ENCODE results near the gene GPR153. TPM values are rescaled to one million over a fixed set of nuclear protein-coding genes. Genes with fewer than 3 reads are reported as not detected.

The GPR153 gene
- total and polyA plus RNA-seq, 10 donors = 2.1 to 26.6 (median 12.4) TPM

- TF ChIP-seq POLR2AphosphoS5 (IDR thresholded peaks at IDR 0.05) (no peak), CTCF (IDR thresholded peaks at IDR 0.05 in 8 of 11, conservative IDR thresholded peaks at IDR 0.05 in 3 of 11) (no peak), POLR2A (IDR thresholded peaks at IDR 0.05) (no peak)
- 92 to 95% (median 92%) methylated on average over 8 of the region's 8 CpGs for WGBS, 5 donors
- Histone ChIP-seq H3K9me3 (no peaks in the 10 kb centered on the region), H3K4me1 (peaks cover 0 to 11% (median 1%) of the 10 kb centered on the region in 6 donors), H3K27ac (no peak overlapping the region), H3K36me3 (peaks cover 6 to 100% (median 79%) of the 10 kb centered on the region in 6 donors), H3K27me3 (replicated peaks in 1 of 7) (no peaks in the 10 kb centered on the region), H3K4me3 (no peak overlapping the region)
- DNase-seq = no peak
- intact Hi-C loops (cut with DNase I; ENCODE audit: low total_unique reads) = no loop called here
Observed at GRCh38 chr1:6225651-6226050, 35.2 kb downstream of the GPR153 start.

GRCh38 chr1:6224718-6225117 is 36.2 kb downstream of the GPR153 start:
- Histone ChIP-seq H3K27me3 (replicated peaks in 1 of 7) (no peaks in the 10 kb centered on the region), H3K36me3 (peaks cover 6 to 98% (median 70%) of the 10 kb centered on the region in 6 donors), H3K4me3 (no peak overlapping the region), H3K9me3 (no peaks in the 10 kb centered on the region), H3K27ac (no peak overlapping the region), H3K4me1 (peaks cover 0 to 11% (median 1%) of the 10 kb centered on the region in 6 donors)
- DNase-seq = no peak
- WGBS, 5 donors = 81 to 91% (median 87%) methylated on average over 14 to 15 of the region's 15 CpGs
- TF ChIP-seq CTCF (IDR thresholded peaks at IDR 0.05 in 8 of 11, conservative IDR thresholded peaks at IDR 0.05 in 3 of 11) (no peak), POLR2AphosphoS5 (IDR thresholded peaks at IDR 0.05) (no peak), POLR2A (IDR thresholded peaks at IDR 0.05) (no peak)
- intact Hi-C loops (cut with DNase I; ENCODE audit: low total_unique reads) = no loop called here

GRCh38 chr1:6223617-6224016 is 37.3 kb downstream of the GPR153 start:
- DNase-seq = no peak
- Histone ChIP-seq H3K4me1 (peaks cover 0 to 14% (median 1%) of the 10 kb centered on the region in 6 donors), H3K4me3 (no peak overlapping the region), H3K27me3 (replicated peaks in 1 of 7) (no peaks in the 10 kb centered on the region), H3K9me3 (no peaks in the 10 kb centered on the region), H3K36me3 (peaks cover 6 to 87% (median 60%) of the 10 kb centered on the region in 6 donors), H3K27ac (peak overlapping the region in 1 of 8 donors; percentile 49)
- intact Hi-C loops (cut with DNase I; ENCODE audit: low total_unique reads) = no loop called here
- 97 to 98% (median 97%) methylated on average over 13 of the region's 13 CpGs for WGBS, 5 donors
- TF ChIP-seq POLR2AphosphoS5 (IDR thresholded peaks at IDR 0.05) (no peak), CTCF (IDR thresholded peaks at IDR 0.05 in 8 of 11, conservative IDR thresholded peaks at IDR 0.05 in 3 of 11) (no peak), POLR2A (IDR thresholded peaks at IDR 0.05) (no peak)

- 47 to 75% (median 63%) methylated on average over 6 of the region's 6 CpGs for WGBS, 5 donors
- no peak for DNase-seq
- intact Hi-C loops (cut with DNase I; ENCODE audit: low total_unique reads) = no loop called here
- H3K9me3 ChIP-seq = no peaks in the 10 kb centered on the region
- peaks cover 6 to 77% (median 50%) of the 10 kb centered on the region in 6 donors for H3K36me3 ChIP-seq
- no peaks in the 10 kb centered on the region for H3K27me3 ChIP-seq (replicated peaks in 1 of 7)
- no peak overlapping the region for H3K4me3 ChIP-seq
- peak overlapping the region in 7 of 8 donors; percentile 22 to 68 (median 49) for H3K27ac ChIP-seq
- peaks cover 0 to 14% (median 1%) of the 10 kb centered on the region in 6 donors for H3K4me1 ChIP-seq
- TF ChIP-seq CTCF (IDR thresholded peaks at IDR 0.05 in 8 of 11, conservative IDR thresholded peaks at IDR 0.05 in 3 of 11) = no peak
Observed at GRCh38 chr1:6222636-6223035, 38.3 kb downstream of the GPR153 start.
